Measurements from ENCODE around the gene CIAO2A.

- no peak for TF ChIP-seq CTCF (IDR thresholded peaks at IDR 0.05)
- no peak for TF ChIP-seq POLR2A (IDR thresholded peaks at IDR 0.05)
These were observed 28.0 kb upstream of the CIAO2A start for GRCh38 chr15:64121614-64122013.
